HG02678 (cell line): Measurements from ENCODE around the gene ALDH3B2.
"Not testable (repeated sequence)": the region's sequence is repeated elsewhere in the genome, so short reads cannot be mapped to it uniquely, and the experiment has no call there.

ENCODE experiments used
- ATAC-seq: cut with Tn5 transposase; IDR thresholded peaks from one replicate; pipeline ENCODE4 v1.9.1; 2021; ENCODE audit warnings: mild to moderate bottlenecking, moderate library complexity; ENCODE audit not compliant: unreplicated experiment

The ALDH3B2 gene

GRCh38 chr11:67674442-67674871, at the start of gene ALDH3B2:
ALDH3B2 (minus strand) TSS chr11:67674623; CDS start chr11:67666935, 7,688 bp downstream.
- no peak for ATAC-seq

- not testable (repeated sequence) for ATAC-seq
Measured at GRCh38 chr11:67723036-67723435, 48.6 kb upstream of the ALDH3B2 start.

GRCh38 chr11:67716226-67716625, 41.8 kb upstream of the ALDH3B2 start:
- not testable (repeated sequence) for ATAC-seq

- not testable (repeated sequence) for ATAC-seq
Measured at GRCh38 chr11:67715801-67716200, 41.4 kb upstream of the ALDH3B2 start.

GRCh38 chr11:67713892-67714509, 39.6 kb upstream of the ALDH3B2 start:
- not testable (repeated sequence) for ATAC-seq

- ATAC-seq, result not testable (repeated sequence)
Measured at GRCh38 chr11:67711676-67712075, 37.3 kb upstream of the ALDH3B2 start.

- not testable (repeated sequence) for ATAC-seq
Measured at GRCh38 chr11:67711212-67711611, 36.8 kb upstream of the ALDH3B2 start.

GRCh38 chr11:67709806-67710205, 35.4 kb upstream of the ALDH3B2 start:
- ATAC-seq, result not testable (repeated sequence)

GRCh38 chr11:67705264-67705663, 30.8 kb upstream of the ALDH3B2 start:
- no peak for ATAC-seq

GRCh38 chr11:67704524-67704923, 30.1 kb upstream of the ALDH3B2 start:
- ATAC-seq, result no peak

GRCh38 chr11:67703709-67704108, 29.3 kb upstream of the ALDH3B2 start:
- ATAC-seq, result not testable (repeated sequence)

- no peak for ATAC-seq
Measured at GRCh38 chr11:67700548-67701262, 26.3 kb upstream of the ALDH3B2 start.

GRCh38 chr11:67700141-67700540, 25.7 kb upstream of the ALDH3B2 start:
- ATAC-seq, result no peak

- no peak for ATAC-seq
Measured at GRCh38 chr11:67699521-67699920, 25.1 kb upstream of the ALDH3B2 start.

GRCh38 chr11:67698247-67698646, 23.8 kb upstream of the ALDH3B2 start:
- ATAC-seq, result no peak

- no peak for ATAC-seq
Measured at GRCh38 chr11:67697846-67698245, 23.4 kb upstream of the ALDH3B2 start.

GRCh38 chr11:67696998-67697397, 22.6 kb upstream of the ALDH3B2 start:
- ATAC-seq, result no peak

- no peak for ATAC-seq
Measured at GRCh38 chr11:67695606-67696005, 21.2 kb upstream of the ALDH3B2 start.

GRCh38 chr11:67694875-67695555, 20.6 kb upstream of the ALDH3B2 start:
- ATAC-seq, result no peak

GRCh38 chr11:67691149-67691548, 16.7 kb upstream of the ALDH3B2 start:
- no peak for ATAC-seq

- no peak for ATAC-seq
Measured at GRCh38 chr11:67689178-67689577, 14.8 kb upstream of the ALDH3B2 start.

- ATAC-seq, result no peak
Measured at GRCh38 chr11:67687986-67688385, 13.6 kb upstream of the ALDH3B2 start.
